Tibial artery (tissue), 4 donors: Measurements from ENCODE around the gene CDA.
A peak's percentile ranks its signal among the peaks of the same experiment; 100 is the strongest.

Experiments used
- DNase-seq, 2 donors: peaks; one replicate each; pipeline ENCODE4 v3.0.0-alpha.2; 2019
- H3K27ac ChIP-seq, 2 donors: fragments of 200-600 bp; sonication (generic) in 1 of 2; 1 replicate in 1 of 2; 2 replicates in 1 of 2; pipeline ENCODE4 v1.5.1; 2018 to 2019; ENCODE audit warnings: mild to moderate bottlenecking in 1 of 2
- H3K27me3 ChIP-seq, 2 donors: fragments of 200-600 bp; sonication (generic) in 1 of 2; one replicate each; pipeline versions ENCODE4 v1.5.1 to v1.6.0; 2016 to 2019
- H3K36me3 ChIP-seq, 3 donors: fragments of 200-600 bp; sonication (generic) in 2 of 3; one replicate each; pipeline ENCODE4 v1.5.1; 2016 to 2019; ENCODE audit warnings: mild to moderate bottlenecking in 2 of 3
- H3K4me1 ChIP-seq, 4 donors: fragments of 200-600 bp; sonication (generic) in 2 of 4; 1 replicate in 3 of 4; 2 replicates in 1 of 4; pipeline ENCODE4 v1.5.1; 2016 to 2019
- H3K4me3 ChIP-seq, 2 donors: fragments of 200-600 bp; sonication (generic) in 1 of 2; 1 replicate in 1 of 2; 2 replicates in 1 of 2; pipeline ENCODE4 v1.5.1; 2018 to 2019; ENCODE audit warnings: mild to moderate bottlenecking in 2 of 2
- H3K9me3 ChIP-seq, 3 donors: fragments of 200-600 bp; sonication (generic) in 1 of 3; one replicate each; pipeline ENCODE4 v1.5.1; 2016 to 2019
- CTCF ChIP-seq, 2 experiments: fragments of 200-600 bp in 1 of 2; fragments of 450-650 bp in 1 of 2; IDR thresholded peaks; one replicate each; pipeline ENCODE4 v1.5.1; 2017 to 2019; ENCODE audit warnings: antibody characterized with exemption in 2 of 2, mild to moderate bottlenecking in 1 of 2, moderate library complexity in 1 of 2
- intact Hi-C: fragments of 100-400 bp; cut with DNase I; formaldehyde crosslinking; loops from one replicate; pipeline ENCODE4 v1.15.0; 2023; ENCODE audit warnings: low total_unique reads

CDA gene

GRCh38 chr1:20626098-20626427 is 37.2 kb downstream of the CDA start:
- H3K4me3 ChIP-seq, result no peak overlapping the region
- H3K27ac ChIP-seq, result no peak overlapping the region
- intact Hi-C loops, result no loop called here
- no peak for DNase-seq
- no peaks in the 10 kb centered on the region for H3K36me3 ChIP-seq
- TF ChIP-seq CTCF (IDR thresholded peaks at IDR 0.05), result no peak
- no peaks in the 10 kb centered on the region for H3K9me3 ChIP-seq
- no peaks in the 10 kb centered on the region for H3K4me1 ChIP-seq
- H3K27me3 ChIP-seq, result peaks cover 0 to 20% of the 10 kb centered on the region in 2 donors

GRCh38 chr1:20626524-20626923 is 37.6 kb downstream of the CDA start:
- intact Hi-C loops, result no loop called here
- no peaks in the 10 kb centered on the region for H3K36me3 ChIP-seq

GRCh38 chr1:20630729-20631128 is 41.8 kb downstream of the CDA start:
- intact Hi-C loops, result no loop called here
- peaks cover 0 to 15% of the 10 kb centered on the region in 2 donors for H3K27me3 ChIP-seq
- peaks cover 0 to 20% (median 12%) of the 10 kb centered on the region in 4 donors for H3K4me1 ChIP-seq
- H3K9me3 ChIP-seq, result no peaks in the 10 kb centered on the region
- no peak for TF ChIP-seq CTCF (IDR thresholded peaks at IDR 0.05)
- H3K36me3 ChIP-seq, result no peaks in the 10 kb centered on the region
- no peak overlapping the region for H3K4me3 ChIP-seq
- DNase-seq, result no peak
- no peak overlapping the region for H3K27ac ChIP-seq

More at GRCh38 chr1:20626524-20626923, 37.6 kb downstream of the CDA start:
- TF ChIP-seq CTCF (IDR thresholded peaks at IDR 0.05), result no peak
- Histone ChIP-seq H3K27me3 (peaks cover 0 to 20% of the 10 kb centered on the region in 2 donors), H3K9me3 (no peaks in the 10 kb centered on the region), H3K4me3 (no peak overlapping the region), H3K27ac (no peak overlapping the region), H3K4me1 (no peaks in the 10 kb centered on the region)
- DNase-seq, result no peak

- intact Hi-C loops, result loop anchor here (2.0 kb wide), 1 partner anchor 110 kb away; no protein-coding TSS in a partner anchor
- Histone ChIP-seq H3K9me3 (no peaks in the 10 kb centered on the region), H3K27ac (no peak overlapping the region), H3K27me3 (peaks cover 0 to 7% of the 10 kb centered on the region in 2 donors), H3K36me3 (peaks cover 2 to 11% (median 10%) of the 10 kb centered on the region in 3 donors), H3K4me1 (peaks cover 0 to 25% (median 15%) of the 10 kb centered on the region in 4 donors), H3K4me3 (no peak overlapping the region)
- TF ChIP-seq CTCF (IDR thresholded peaks at IDR 0.05), result no peak
- DNase-seq, result no peak
Observed at GRCh38 chr1:20632386-20632785, 43.5 kb downstream of the CDA start.

- TF ChIP-seq CTCF (IDR thresholded peaks at IDR 0.05), result peak; percentile 98
- peak; percentile 70 to 90 for DNase-seq
- H3K27me3 ChIP-seq, result peaks cover 0 to 7% of the 10 kb centered on the region in 2 donors
- no peaks in the 10 kb centered on the region for H3K9me3 ChIP-seq
- H3K4me3 ChIP-seq, result peak within 1 kb of the TSS; percentile 86 to 100
- peaks cover 0 to 25% (median 15%) of the 10 kb centered on the region in 4 donors for H3K4me1 ChIP-seq
- H3K36me3 ChIP-seq, result peaks cover 12 to 21% (median 20%) of the 10 kb centered on the region in 3 donors
- intact Hi-C loops, result loop anchor here (2.0 kb wide), 1 partner anchor 111 kb away; no protein-coding TSS in a partner anchor
- H3K27ac ChIP-seq, result peak within 1 kb of the TSS; percentile 96
Observed at GRCh38 chr1:20633190-20634064, 44.5 kb downstream of the CDA start, which contains the start of gene PINK1. TSS of gene PINK1 (plus strand) at chr1:20633458. CDS start at chr1:20633549, 91 bp downstream.
